OCI-LY1 (cell line): Measurements from ENCODE around the gene GALNT13.

Source experiments
- H2AFZ ChIP-seq: fragments of 200-600 bp; sonication (generic), shearing (Covaris generic); 2 replicates; pipeline ENCODE4 v1.6.0; 2014; ENCODE audit warnings: antibody characterized with exemption, mild to moderate bottlenecking, low read length
- H3F3A ChIP-seq: fragments of 200-600 bp; sonication (generic), shearing (Covaris generic); 2 replicates; pipeline ENCODE4 v1.6.0; 2014; ENCODE audit warnings: mild to moderate bottlenecking, antibody characterized with exemption, low read length, moderate library complexity; ENCODE audit not compliant: insufficient read depth
- H3K27ac ChIP-seq: fragments of 200-600 bp; sonication (generic); 2 replicates; pipeline ENCODE4 v1.5.1; 2014; ENCODE audit warnings: low read length, mixed run types, mild to moderate bottlenecking, low read depth; ENCODE audit not compliant: poor library complexity, severe bottlenecking
- H3K27me3 ChIP-seq: fragments of 200-600 bp; sonication (generic); 2 replicates; pipeline ENCODE4 v1.6.0; 2014; ENCODE audit warnings: antibody characterized with exemption, mild to moderate bottlenecking, low read length, moderate library complexity; ENCODE audit not compliant: insufficient read depth
- H3K36me3 ChIP-seq: fragments of 200-600 bp; sonication (generic); 2 replicates; pipeline ENCODE4 v1.6.1; 2014; ENCODE audit warnings: mild to moderate bottlenecking, antibody characterized with exemption, low read length, moderate library complexity, mixed read lengths; ENCODE audit not compliant: insufficient read depth
- H3K4me1 ChIP-seq: fragments of 200-600 bp; sonication (generic); 2 replicates; pipeline ENCODE4 v1.5.1; 2014; ENCODE audit warnings: mild to moderate bottlenecking, low read length, moderate library complexity; ENCODE audit not compliant: insufficient read depth, severe bottlenecking
- H3K4me2 ChIP-seq: fragments of 200-600 bp; sonication (generic), shearing (Covaris generic); 2 replicates; pipeline ENCODE4 v1.6.1; 2014; ENCODE audit warnings: low read length
- H3K4me3 ChIP-seq: fragments of 200-600 bp; sonication (generic); 2 replicates; pipeline ENCODE4 v1.5.1; 2014; ENCODE audit warnings: low read length, low read depth, mild to moderate bottlenecking, mixed read lengths; ENCODE audit not compliant: poor library complexity, severe bottlenecking
- H3K79me2 ChIP-seq: fragments of 200-600 bp; shearing (Covaris generic); 2 replicates; pipeline ENCODE4 v1.6.1; 2016; ENCODE audit warnings: mixed run types, low read length, mixed read lengths; ENCODE audit not compliant: insufficient read depth
- H3K9ac ChIP-seq: fragments of 200-600 bp; sonication (generic), shearing (Covaris generic); 2 replicates; pipeline ENCODE4 v1.6.1; 2014; ENCODE audit warnings: mild to moderate bottlenecking, low read length, mixed read lengths
- H3K9me2 ChIP-seq: fragments of 200-600 bp; sonication (generic), shearing (Covaris generic); 2 replicates; pipeline ENCODE4 v1.6.1; 2014; ENCODE audit warnings: low read depth, mild to moderate bottlenecking, low read length, mixed read lengths
- H3K9me3 ChIP-seq: fragments of 200-600 bp; shearing (Covaris generic); 2 replicates; pipeline ENCODE4 v1.6.1; 2014; ENCODE audit warnings: low read length, mixed read lengths
- H4K20me1 ChIP-seq: fragments of 200-600 bp; sonication (generic), shearing (Covaris generic); 2 replicates; pipeline ENCODE4 v1.6.0; 2016; ENCODE audit warnings: mild to moderate bottlenecking, low read length; ENCODE audit not compliant: insufficient read depth
- CTCF ChIP-seq: fragments of 200-600 bp; sonication (generic), shearing (Covaris generic); IDR thresholded peaks from 2 replicates; pipeline ENCODE4 v1.5.1; 2017; ENCODE audit warnings: mild to moderate bottlenecking, antibody characterized with exemption, low read length, moderate library complexity, mixed read lengths
- EZH2 ChIP-seq: fragments of 200-600 bp; sonication (generic), shearing (Covaris generic); IDR thresholded peaks from 2 replicates; pipeline ENCODE4 v1.8.0; 2017; ENCODE audit warnings: borderline replicate concordance, mixed run types, mild to moderate bottlenecking, antibody characterized with exemption, low read length, moderate library complexity, mixed read lengths

Gene GALNT13

DNA sequence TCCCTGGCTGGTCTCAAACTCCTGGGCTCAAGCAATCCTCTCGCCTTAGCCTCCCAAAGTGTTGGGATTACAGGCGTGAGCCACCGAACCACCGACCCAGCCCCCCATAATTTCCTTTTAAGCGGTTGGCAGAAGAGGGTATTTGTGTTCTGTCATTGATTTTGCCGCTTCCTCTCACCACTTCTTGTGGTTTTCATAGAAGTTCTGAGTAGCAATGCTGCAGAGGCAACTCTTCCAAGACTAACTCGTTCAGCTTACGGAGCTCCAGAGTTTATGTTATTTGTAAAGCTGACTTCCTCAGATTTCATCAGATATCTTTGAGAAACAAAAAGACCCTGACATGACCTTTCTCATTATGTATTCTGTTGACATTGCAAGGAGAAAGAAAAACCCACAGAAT lies 565.4 kb downstream of the GALNT13 start:
- H3F3A ChIP-seq = no peaks in the 10 kb centered on the region
- peaks cover 8% of the 10 kb centered on the region for H3K4me1 ChIP-seq
- 0 out of 2 replicates have a peak overlapping the region, but pooled peaks have one; percentile 44 for H2AFZ ChIP-seq
- no peak overlapping the region for H3K27ac ChIP-seq
- H3K9me3 ChIP-seq = no peaks in the 10 kb centered on the region
- no peak for TF ChIP-seq EZH2
- TF ChIP-seq CTCF = no peak
- H3K9ac ChIP-seq = no peak overlapping the region
- no peaks in the 10 kb centered on the region for H3K79me2 ChIP-seq
- no peaks in the 10 kb centered on the region for H3K36me3 ChIP-seq
- no peak overlapping the region for H3K4me3 ChIP-seq
- no peak overlapping the region for H3K4me2 ChIP-seq
- no peaks in the 10 kb centered on the region for H3K9me2 ChIP-seq
- no peaks in the 10 kb centered on the region for H3K27me3 ChIP-seq
- no peaks in the 10 kb centered on the region for H4K20me1 ChIP-seq

DNA sequence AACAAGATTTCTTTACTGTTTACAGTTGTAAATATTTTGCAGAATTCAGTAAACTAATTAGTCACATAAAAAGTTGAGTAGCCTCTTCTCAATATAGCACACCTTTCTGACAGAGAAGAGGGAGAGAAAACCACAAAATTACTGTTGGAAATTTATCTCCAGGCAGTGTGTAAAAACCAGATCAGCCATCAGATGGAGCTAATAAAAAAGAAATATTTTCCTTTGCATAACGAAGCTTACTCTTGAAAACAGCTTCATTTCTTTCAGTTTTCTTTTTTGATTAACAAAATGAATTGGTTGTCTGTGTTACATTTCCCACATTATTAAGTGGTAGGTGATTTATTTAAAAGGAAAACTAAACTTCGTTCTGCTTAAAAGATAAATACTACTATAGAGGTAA lies 567.4 kb downstream of the GALNT13 start:
- peaks cover 8% of the 10 kb centered on the region for H3K4me1 ChIP-seq
- no peak overlapping the region for H3K4me2 ChIP-seq
- H3K9me2 ChIP-seq = no peaks in the 10 kb centered on the region
- H3F3A ChIP-seq = no peaks in the 10 kb centered on the region
- no peaks in the 10 kb centered on the region for H4K20me1 ChIP-seq
- H3K36me3 ChIP-seq = no peaks in the 10 kb centered on the region
- no peak overlapping the region for H3K4me3 ChIP-seq
- TF ChIP-seq EZH2 (no peak), CTCF (peak; percentile 29; the same call in 1 of the 2 replicates)
- H3K27ac ChIP-seq = no peak overlapping the region
- no peaks in the 10 kb centered on the region for H3K79me2 ChIP-seq
- H2AFZ ChIP-seq = no peak overlapping the region
- H3K9me3 ChIP-seq = no peaks in the 10 kb centered on the region
- no peaks in the 10 kb centered on the region for H3K27me3 ChIP-seq
- no peak overlapping the region for H3K9ac ChIP-seq

- Histone ChIP-seq H3K79me2 (no peaks in the 10 kb centered on the region), H3K4me1 (no peaks in the 10 kb centered on the region), H3K27ac (no peak overlapping the region), H3K36me3 (no peaks in the 10 kb centered on the region), H3K9me2 (no peaks in the 10 kb centered on the region), H3K4me2 (no peak overlapping the region), H3K4me3 (no peak overlapping the region), H3K9ac (no peak overlapping the region), H3K27me3 (no peaks in the 10 kb centered on the region), H3F3A (no peaks in the 10 kb centered on the region), H3K9me3 (no peaks in the 10 kb centered on the region), H2AFZ (no peak overlapping the region), H4K20me1 (no peaks in the 10 kb centered on the region)
- no peak for TF ChIP-seq CTCF
- TF ChIP-seq EZH2 = no peak
Measured at GRCh38 chr2:154443919-154444318, 572.2 kb downstream of the GALNT13 start.
